GM23248 (cell line): ENCODE results near the gene DENND6B.

Experiments used
- EZH2 ChIP-seq: fragments of 200-600 bp; sonication (generic); IDR thresholded peaks from 2 replicates; pipeline ENCODE4 v1.6.1; 2018; ENCODE audit warnings: antibody characterized with exemption, mild to moderate bottlenecking; ENCODE audit not compliant: insufficient read depth, poor library complexity, severe bottlenecking
- EZH2phosphoT487 ChIP-seq: fragments of 200-600 bp; sonication (generic); IDR thresholded peaks from 2 replicates; pipeline ENCODE4 v1.6.1; 2018; ENCODE audit warnings: antibody characterized with exemption, moderate library complexity, mild to moderate bottlenecking, low read depth; ENCODE audit not compliant: insufficient read depth

GRCh38 chr22:50303515-50303847 is 23.3 kb downstream of the DENND6B start:
- TF ChIP-seq EZH2 (no peak), EZH2phosphoT487 (no peak)
